Activated CD4-positive, alpha-beta T cell treated with anti-CD3 and anti-CD28 coated beads for 24 hours (primary cell): ENCODE results near the gene DOCK3.
"Not testable (repeated sequence)": the region's sequence is repeated elsewhere in the genome, so short reads cannot be mapped to it uniquely, and the experiment has no call there.

Experiments
- DNase-seq, 2 donors: peaks; one replicate each; pipeline ENCODE4 v3.0.0-alpha.2; 2020; ENCODE audit warnings: low read depth in 2 of 2

Gene DOCK3

GRCh38 chr3:50676031-50676705 is 1.4 kb downstream of the DOCK3 start:
- no peak for DNase-seq

GRCh38 chr3:50687127-50687751 is 12.5 kb downstream of the DOCK3 start:
- no peak for DNase-seq

GRCh38 chr3:50687916-50688315 is 13.2 kb downstream of the DOCK3 start:
- no peak for DNase-seq

GRCh38 chr3:50688602-50689001 is 13.9 kb downstream of the DOCK3 start:
- DNase-seq: not testable (repeated sequence)

DNA sequence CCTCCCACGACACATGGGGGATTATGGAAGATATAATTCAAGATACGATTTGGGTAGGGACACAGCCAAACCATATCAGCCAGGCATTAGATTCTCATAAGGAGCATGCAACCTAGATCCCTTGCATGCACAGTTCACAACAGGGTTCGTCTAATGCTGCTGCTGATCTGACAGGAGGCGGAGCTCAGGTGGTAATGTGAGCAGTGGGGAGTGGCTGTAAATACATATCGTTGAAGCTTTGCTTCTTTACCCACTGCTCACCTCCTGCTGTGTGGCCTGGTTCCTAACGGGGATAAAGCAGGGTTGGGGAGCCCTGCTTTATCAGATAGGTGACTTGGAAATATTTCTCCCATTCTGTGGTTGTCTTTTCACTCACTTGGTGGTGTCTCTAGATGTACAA is 14.8 kb downstream of the DOCK3 start:
- DNase-seq: no peak

DNA sequence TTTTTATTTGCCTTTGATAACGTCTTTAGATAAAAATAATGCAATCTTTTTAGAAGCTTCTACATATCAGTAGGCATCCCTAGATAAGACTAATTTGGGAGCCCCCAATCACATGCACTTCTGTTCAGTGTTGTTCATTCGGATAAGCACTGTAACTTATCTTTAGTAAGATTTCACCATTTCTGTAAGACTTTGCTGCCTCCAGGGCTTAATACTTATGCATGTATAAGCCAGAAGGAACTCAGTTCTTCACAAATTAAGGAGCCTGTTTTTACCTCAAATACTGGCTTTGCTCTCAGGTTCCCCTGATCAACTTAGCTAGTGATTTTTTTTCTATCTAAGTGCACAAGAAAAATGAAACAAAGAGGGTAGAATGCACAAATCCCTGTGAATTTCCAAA is 20.3 kb downstream of the DOCK3 start:
- no peak for DNase-seq

- no peak for DNase-seq
Observed at GRCh38 chr3:50696276-50696675, 21.5 kb downstream of the DOCK3 start.

DNA sequence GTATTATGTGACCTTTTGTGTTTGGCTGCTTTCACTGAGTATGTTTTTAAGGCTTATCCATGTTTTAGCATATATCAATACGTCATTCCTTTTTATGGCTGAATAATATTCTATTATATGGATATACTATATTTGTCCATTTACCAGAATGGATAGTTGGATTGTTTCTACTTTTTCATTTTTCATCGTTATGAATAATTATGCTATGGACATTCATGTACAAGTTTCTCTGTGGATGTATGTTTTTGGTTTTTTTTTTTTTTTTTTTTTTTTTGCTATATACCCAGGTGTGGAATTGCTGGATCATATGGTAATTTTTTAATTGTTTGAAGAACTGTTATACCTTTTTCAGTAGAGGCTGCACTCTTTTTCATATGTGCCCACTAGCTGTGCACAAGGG is 23.5 kb downstream of the DOCK3 start:
- no peak for DNase-seq

GRCh38 chr3:50708620-50709019 is 33.9 kb downstream of the DOCK3 start:
- no peak for DNase-seq

DNA sequence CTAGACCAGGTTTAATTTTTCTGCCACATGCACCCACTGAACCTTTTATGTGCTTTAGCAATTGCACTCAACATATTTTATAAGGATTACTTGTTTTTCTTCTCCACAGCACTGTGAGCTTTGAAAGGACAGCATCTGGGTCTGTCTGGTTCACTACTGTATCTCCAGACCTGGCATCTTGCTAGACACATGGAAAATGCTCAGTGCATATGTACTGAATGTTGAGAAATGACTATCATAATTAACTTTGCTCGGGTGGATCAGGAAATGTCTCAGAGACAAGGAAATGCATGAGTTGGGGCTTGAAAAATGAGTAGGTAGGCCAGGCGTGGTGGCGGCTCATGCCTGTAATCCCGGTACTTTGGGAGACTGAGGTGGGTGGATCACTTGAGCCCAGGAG is 40.2 kb downstream of the DOCK3 start:
- no peak for DNase-seq

GRCh38 chr3:50724831-50725230 is 50.1 kb downstream of the DOCK3 start:
- DNase-seq: no peak

- no peak for DNase-seq
Observed at GRCh38 chr3:50734985-50735384, 60.3 kb downstream of the DOCK3 start.

GRCh38 chr3:50737193-50737905 is 62.6 kb downstream of the DOCK3 start:
- DNase-seq: no peak

GRCh38 chr3:50737906-50738598 is 63.3 kb downstream of the DOCK3 start:
- DNase-seq: no peak

DNA sequence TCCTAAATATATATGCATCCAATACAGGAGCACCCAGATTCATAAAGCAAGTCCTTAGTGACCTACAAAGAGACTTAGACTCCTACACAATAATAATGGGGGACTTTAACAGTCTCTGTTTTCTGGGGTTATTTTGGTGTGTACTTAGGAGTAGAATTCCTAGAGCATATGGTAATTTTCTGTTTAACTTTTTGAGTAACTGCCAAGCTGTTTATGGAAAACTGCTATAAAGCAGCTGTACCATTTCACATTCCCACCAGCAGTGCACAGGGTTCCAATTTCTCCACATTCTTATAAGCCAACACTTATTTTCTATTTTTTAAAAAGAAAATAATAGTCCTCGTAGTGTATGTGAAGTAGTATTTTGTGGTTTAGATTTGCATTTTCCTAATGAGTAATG is 68.9 kb downstream of the DOCK3 start:
- DNase-seq: no peak

DNA sequence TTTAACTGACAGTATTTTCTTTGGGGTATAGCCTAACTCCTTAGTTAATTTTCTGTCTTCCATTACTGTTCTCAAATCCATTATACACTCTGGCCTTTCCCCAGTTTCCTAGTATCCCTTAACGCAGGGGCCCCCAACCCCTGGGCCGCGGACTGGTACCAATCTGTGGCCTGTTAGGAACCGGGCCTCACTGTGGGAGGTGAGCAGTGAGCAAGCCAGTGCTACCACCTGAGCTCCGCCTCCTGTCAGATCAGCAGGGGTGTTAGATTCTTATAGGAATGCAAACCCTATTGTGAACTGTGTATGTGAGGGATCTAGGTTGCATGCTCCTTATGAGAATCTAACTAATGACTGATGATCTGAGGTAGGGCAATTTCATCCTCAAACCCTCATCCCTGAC is 75.1 kb downstream of the DOCK3 start:
- DNase-seq: no peak

DNA sequence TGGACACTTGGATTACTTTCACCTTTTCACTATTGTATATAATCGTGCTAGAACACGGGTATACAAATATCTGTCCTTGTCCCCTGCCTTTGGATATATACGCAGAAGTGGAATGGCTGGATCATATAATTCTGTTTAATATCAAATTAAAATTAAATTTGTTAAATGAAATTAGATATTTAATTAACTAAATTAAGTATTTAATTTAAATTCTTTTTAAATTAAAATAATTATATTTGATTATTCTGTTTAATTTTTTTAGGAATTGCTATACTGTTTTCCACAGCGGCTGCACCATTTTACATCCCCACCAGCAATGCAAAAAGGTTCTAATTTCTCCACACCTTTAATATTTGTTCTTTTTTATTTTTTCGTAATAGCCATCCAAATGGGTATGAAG is 84.3 kb downstream of the DOCK3 start:
- no peak for DNase-seq

DNA sequence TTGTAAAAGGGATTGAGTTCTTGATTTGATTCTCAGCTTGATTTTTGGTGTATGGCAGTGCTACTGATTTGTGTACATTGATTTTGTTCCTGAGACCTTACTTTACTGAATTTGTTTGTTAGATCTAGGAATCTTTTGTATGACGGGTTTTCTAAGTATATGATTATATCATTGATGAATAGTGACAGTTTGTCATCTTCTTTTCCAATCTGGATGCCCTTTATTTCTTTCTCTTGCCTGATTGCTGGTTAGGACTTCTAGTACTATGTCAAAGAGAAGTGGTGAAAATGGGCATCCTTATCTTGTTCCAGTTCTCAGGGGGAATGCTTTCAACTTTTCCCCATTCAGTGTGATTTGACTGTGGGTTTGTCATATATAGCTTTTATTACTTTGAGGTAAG is 103.0 kb downstream of the DOCK3 start:
- DNase-seq: no peak

DNA sequence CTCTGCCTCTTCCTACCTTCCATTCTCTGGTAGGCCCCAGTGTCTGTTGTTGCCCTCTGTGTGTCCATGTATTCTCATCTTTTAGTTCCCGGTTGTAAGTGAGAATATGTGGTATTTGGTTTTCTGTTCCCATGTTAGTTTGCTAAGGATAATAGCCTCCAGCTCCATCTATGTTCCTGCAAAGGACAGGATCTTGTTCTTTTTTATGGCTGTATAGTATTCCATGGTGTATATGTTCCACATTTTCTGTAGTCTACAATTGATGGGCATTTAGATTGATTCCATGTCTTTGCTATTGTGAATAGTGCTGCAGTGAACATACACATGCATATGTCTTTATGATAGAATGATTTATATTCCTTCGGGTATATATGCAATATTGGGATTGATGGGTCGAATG is 107.0 kb downstream of the DOCK3 start:
- DNase-seq: not testable (repeated sequence)

- DNase-seq: no peak
Observed at GRCh38 chr3:50786631-50787030, 111.9 kb downstream of the DOCK3 start.

GRCh38 chr3:50790894-50791293 is 116.2 kb downstream of the DOCK3 start:
- DNase-seq: not testable (repeated sequence)

- DNase-seq: no peak
Observed at GRCh38 chr3:50792568-50792967, 117.8 kb downstream of the DOCK3 start.

- not testable (repeated sequence) for DNase-seq
Observed at GRCh38 chr3:50803805-50804204, 129.1 kb downstream of the DOCK3 start.
